Subcutaneous abdominal adipose tissue (tissue), 5 donors: Measurements from ENCODE around the gene C4orf54.

Experiments
- H3K27ac ChIP-seq: one replicate; pipeline ENCODE4 v1.7.0; 2013; ENCODE audit warnings: low read depth, mild to moderate bottlenecking, inconsistent platforms, low read length, moderate library complexity
- H3K27me3 ChIP-seq, 5 donors: one replicate each; pipeline ENCODE4 v1.7.0; 2013; ENCODE audit warnings: low read length in 5 of 5, inconsistent platforms in 1 of 5; ENCODE audit not compliant: control insufficient read depth in 5 of 5, insufficient read depth in 4 of 5
- H3K36me3 ChIP-seq, 5 donors: one replicate each; pipeline ENCODE4 v1.7.0; 2013; ENCODE audit warnings: low read length in 5 of 5; ENCODE audit not compliant: control insufficient read depth in 5 of 5, insufficient read depth in 5 of 5
- H3K4me1 ChIP-seq, 5 donors: one replicate each; pipeline ENCODE4 v1.7.0; 2013; ENCODE audit warnings: low read length in 5 of 5, mild to moderate bottlenecking in 3 of 5, moderate library complexity in 1 of 5; ENCODE audit not compliant: control insufficient read depth in 5 of 5, insufficient read depth in 5 of 5
- H3K4me3 ChIP-seq, 5 donors: one replicate each; pipeline ENCODE4 v1.7.0; 2013; ENCODE audit warnings: low read length in 5 of 5, low read depth in 1 of 5
- H3K9ac ChIP-seq, 5 donors: one replicate each; pipeline ENCODE4 v1.7.0; 2013; ENCODE audit warnings: low read length in 5 of 5, mild to moderate bottlenecking in 4 of 5, moderate library complexity in 3 of 5
- H3K9me3 ChIP-seq, 5 donors: one replicate each; pipeline ENCODE4 v1.7.0; 2013; ENCODE audit warnings: low read length in 5 of 5; ENCODE audit not compliant: control insufficient read depth in 5 of 5
- donor health status: healthy.
- donor health status: healthy.
- donor health status: healthy.
- donor health status: healthy.
- donor health status: healthy.

Gene C4orf54

GRCh38 chr4:99645638-99646037, 12.0 kb downstream of the C4orf54 start:
- Histone ChIP-seq H3K9ac (peak overlapping the region in 1 of 5 donors; percentile 16), H3K4me3 (no peak overlapping the region), H3K27me3 (no peaks in the 10 kb centered on the region), H3K36me3 (no peaks in the 10 kb centered on the region), H3K27ac (peak overlapping the region; percentile 59), H3K9me3 (no peaks in the 10 kb centered on the region), H3K4me1 (peaks cover 0 to 41% (median 16%) of the 10 kb centered on the region in 5 donors)

- H3K9me3 ChIP-seq = no peaks in the 10 kb centered on the region
- H3K9ac ChIP-seq = peak overlapping the region in 1 of 5 donors; percentile 16
- peak overlapping the region; percentile 59 for H3K27ac ChIP-seq
- peaks cover 0 to 41% (median 16%) of the 10 kb centered on the region in 5 donors for H3K4me1 ChIP-seq
- no peaks in the 10 kb centered on the region for H3K36me3 ChIP-seq
- H3K4me3 ChIP-seq = no peak overlapping the region
- H3K27me3 ChIP-seq = no peaks in the 10 kb centered on the region
Measured at GRCh38 chr4:99645036-99645435, 12.6 kb downstream of the C4orf54 start.

- Histone ChIP-seq H3K27me3 (no peaks in the 10 kb centered on the region), H3K4me3 (no peak overlapping the region), H3K4me1 (peaks cover 0 to 41% (median 16%) of the 10 kb centered on the region in 5 donors), H3K27ac (no peak overlapping the region), H3K36me3 (no peaks in the 10 kb centered on the region), H3K9me3 (no peaks in the 10 kb centered on the region), H3K9ac (no peak overlapping the region)
Measured at GRCh38 chr4:99644453-99644852, 13.2 kb downstream of the C4orf54 start.

GRCh38 chr4:99642725-99643489, 14.7 kb downstream of the C4orf54 start:
- Histone ChIP-seq H3K27ac (peak overlapping the region; percentile 74), H3K9ac (peak overlapping the region in 2 of 5 donors; percentile 25 to 66), H3K4me1 (peaks cover 0 to 41% (median 16%) of the 10 kb centered on the region in 5 donors), H3K36me3 (no peaks in the 10 kb centered on the region), H3K4me3 (no peak overlapping the region), H3K9me3 (no peaks in the 10 kb centered on the region), H3K27me3 (no peaks in the 10 kb centered on the region)

GRCh38 chr4:99640676-99641075, 17.0 kb downstream of the C4orf54 start:
- Histone ChIP-seq H3K27me3 (no peaks in the 10 kb centered on the region), H3K4me3 (no peak overlapping the region), H3K9ac (no peak overlapping the region), H3K27ac (no peak overlapping the region), H3K9me3 (no peaks in the 10 kb centered on the region), H3K36me3 (no peaks in the 10 kb centered on the region), H3K4me1 (peaks cover 0 to 40% (median 12%) of the 10 kb centered on the region in 5 donors)

GRCh38 chr4:99637174-99637573, 20.5 kb downstream of the C4orf54 start:
- H3K4me1 ChIP-seq = peaks cover 0 to 13% (median 0%) of the 10 kb centered on the region in 5 donors
- H3K27ac ChIP-seq = no peak overlapping the region
- H3K9ac ChIP-seq = no peak overlapping the region
- no peaks in the 10 kb centered on the region for H3K27me3 ChIP-seq
- H3K4me3 ChIP-seq = no peak overlapping the region
- no peaks in the 10 kb centered on the region for H3K9me3 ChIP-seq
- H3K36me3 ChIP-seq = no peaks in the 10 kb centered on the region

GRCh38 chr4:99636422-99636821, 21.2 kb downstream of the C4orf54 start:
- no peaks in the 10 kb centered on the region for H3K27me3 ChIP-seq
- H3K4me1 ChIP-seq = peaks cover 0 to 11% (median 0%) of the 10 kb centered on the region in 5 donors
- no peak overlapping the region for H3K4me3 ChIP-seq
- H3K27ac ChIP-seq = no peak overlapping the region
- no peaks in the 10 kb centered on the region for H3K9me3 ChIP-seq
- H3K9ac ChIP-seq = no peak overlapping the region
- no peaks in the 10 kb centered on the region for H3K36me3 ChIP-seq

GRCh38 chr4:99635601-99636000, 22.0 kb downstream of the C4orf54 start:
- Histone ChIP-seq H3K9ac (no peak overlapping the region), H3K36me3 (no peaks in the 10 kb centered on the region), H3K4me1 (peaks cover 0 to 11% (median 0%) of the 10 kb centered on the region in 5 donors), H3K4me3 (no peak overlapping the region), H3K27me3 (no peaks in the 10 kb centered on the region), H3K27ac (no peak overlapping the region), H3K9me3 (no peaks in the 10 kb centered on the region)

- Histone ChIP-seq H3K9me3 (no peaks in the 10 kb centered on the region), H3K27ac (no peak overlapping the region), H3K36me3 (no peaks in the 10 kb centered on the region), H3K27me3 (no peaks in the 10 kb centered on the region), H3K4me1 (peaks cover 0 to 11% (median 0%) of the 10 kb centered on the region in 5 donors), H3K4me3 (no peak overlapping the region), H3K9ac (no peak overlapping the region)
Measured at GRCh38 chr4:99634742-99635360, 22.8 kb downstream of the C4orf54 start.

- no peaks in the 10 kb centered on the region for H3K36me3 ChIP-seq
- H3K4me1 ChIP-seq = peaks cover 0 to 11% (median 0%) of the 10 kb centered on the region in 5 donors
- no peak overlapping the region for H3K4me3 ChIP-seq
- H3K9ac ChIP-seq = no peak overlapping the region
- H3K9me3 ChIP-seq = no peaks in the 10 kb centered on the region
- no peaks in the 10 kb centered on the region for H3K27me3 ChIP-seq
- H3K27ac ChIP-seq = no peak overlapping the region
Measured at GRCh38 chr4:99633772-99634171, 23.9 kb downstream of the C4orf54 start.
